Inflammatory macrophage treated with lipopolysaccharide for 1 hour (primary cell): ENCODE results near the gene FAM110A.
"Not testable (repeated sequence)": the region's sequence is repeated elsewhere in the genome, so short reads cannot be mapped to it uniquely, and the experiment has no call there.

Experiments used
- DNase-seq, 2 donors: peaks; one replicate each; pipeline ENCODE4 v3.0.0-alpha.2; 2020 to 2022

The FAM110A gene

DNA sequence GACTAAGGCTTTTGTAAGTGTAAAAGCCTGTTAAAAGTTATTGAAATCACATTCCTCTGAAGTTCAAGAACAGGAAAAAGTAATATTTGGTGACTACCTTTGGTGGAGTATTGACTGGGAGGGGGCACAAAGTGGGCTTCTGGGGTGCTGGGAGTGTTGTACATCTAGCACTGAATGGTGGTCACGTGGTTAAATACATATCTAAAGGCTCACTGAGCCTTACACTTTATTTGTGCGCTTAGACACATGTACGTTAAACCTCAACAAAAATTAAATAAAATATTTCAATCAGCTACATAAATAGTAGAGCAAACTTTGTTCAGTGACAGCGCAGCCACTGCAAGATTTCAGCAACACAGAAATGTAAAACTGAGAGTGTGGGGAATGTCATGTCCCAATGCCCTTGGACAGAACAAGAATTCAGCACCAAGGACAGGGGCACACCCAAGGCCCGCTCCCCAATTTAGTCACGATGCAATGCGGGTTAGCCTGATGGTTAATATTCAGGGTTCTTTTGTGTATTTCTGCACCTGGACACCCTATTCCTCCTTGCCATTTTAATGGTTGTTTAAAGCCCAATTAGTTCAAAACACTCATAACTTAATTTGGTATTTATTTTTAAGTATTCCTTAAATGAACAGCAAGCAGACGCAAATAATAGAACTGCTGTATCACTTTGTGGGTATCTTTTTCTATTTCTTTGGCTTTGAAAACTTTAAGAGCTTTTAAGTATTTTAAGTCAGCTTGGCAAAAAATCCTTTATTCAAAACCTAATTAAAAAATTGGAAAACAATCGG lies 45.2 kb downstream of the FAM110A start:
- DNase-seq = no peak

DNA sequence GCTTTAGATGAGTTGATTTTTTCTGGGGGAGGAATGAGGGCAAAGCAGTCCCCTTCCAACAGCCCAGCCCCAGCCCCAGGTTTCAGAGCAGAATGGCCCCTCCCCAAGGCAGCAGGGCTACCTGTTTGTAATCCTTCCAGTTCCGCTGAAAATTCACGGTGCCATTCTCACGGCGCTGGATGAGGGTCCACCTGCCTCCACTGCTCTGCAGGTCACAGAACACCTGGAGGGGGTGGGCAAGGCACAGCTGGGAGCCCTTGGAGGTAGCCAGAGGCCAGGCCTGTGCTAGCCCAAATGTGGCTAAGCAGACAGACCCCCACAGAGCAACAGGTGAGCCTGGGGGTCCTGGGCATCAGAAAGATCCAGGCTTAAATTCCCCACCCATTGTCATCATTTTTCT lies 46.1 kb downstream of the FAM110A start:
- no peak for DNase-seq

DNA sequence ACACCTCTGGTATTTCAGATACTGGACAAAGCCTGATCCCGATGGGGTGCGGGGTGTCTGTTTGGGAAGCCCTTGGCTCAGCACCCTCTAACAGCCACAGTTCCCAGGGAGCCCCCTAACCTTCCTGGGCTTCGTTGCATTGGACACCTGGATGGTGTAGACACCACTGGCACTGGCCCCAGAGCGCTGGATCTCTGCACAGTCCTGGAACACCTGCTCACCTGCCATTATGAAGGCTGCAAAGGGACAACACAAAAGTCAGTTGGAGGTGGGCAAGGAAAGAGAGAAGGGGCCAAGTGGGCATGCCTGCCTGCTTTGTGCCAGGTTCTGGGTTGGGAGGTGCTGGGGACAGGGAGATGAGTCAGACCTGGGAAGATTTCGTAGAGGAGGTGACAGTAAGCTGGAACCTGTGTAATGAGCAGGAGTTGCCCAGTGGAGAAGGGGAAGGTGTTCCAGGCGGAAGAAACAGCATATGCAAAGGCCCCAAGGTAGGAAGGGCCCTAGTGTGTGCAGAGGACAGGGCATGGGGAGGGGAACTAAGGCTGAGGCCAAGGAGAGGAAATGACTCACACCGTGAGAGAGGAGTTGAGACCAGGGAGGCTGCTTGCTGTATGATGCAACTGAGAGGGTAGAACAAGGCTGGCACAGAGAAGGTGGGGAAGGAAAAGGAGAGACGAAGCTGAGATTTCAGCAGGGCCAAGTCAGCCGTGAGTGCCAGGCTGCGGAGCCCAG lies 47.7 kb downstream of the FAM110A start:
- DNase-seq = peak; percentile 69 to 71

DNA sequence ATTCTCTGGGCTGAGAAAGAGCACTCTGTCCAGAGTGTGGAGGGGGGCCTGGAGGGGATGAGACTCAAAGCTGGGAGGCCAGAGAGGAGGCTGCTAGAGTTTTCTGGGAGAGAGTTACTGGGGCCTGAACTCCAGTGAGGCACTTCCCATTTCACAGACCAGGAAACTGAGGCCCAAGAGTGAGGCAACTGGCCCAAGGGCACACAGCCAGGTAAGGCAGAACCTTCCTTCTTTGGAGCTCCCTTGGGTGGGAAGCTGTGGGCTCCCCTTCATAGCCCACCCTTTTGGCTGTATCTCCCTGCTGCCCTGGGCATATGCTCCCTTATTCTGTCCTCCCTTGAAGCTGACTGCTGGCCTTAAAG lies 48.2 kb downstream of the FAM110A start:
- DNase-seq = no peak

DNA sequence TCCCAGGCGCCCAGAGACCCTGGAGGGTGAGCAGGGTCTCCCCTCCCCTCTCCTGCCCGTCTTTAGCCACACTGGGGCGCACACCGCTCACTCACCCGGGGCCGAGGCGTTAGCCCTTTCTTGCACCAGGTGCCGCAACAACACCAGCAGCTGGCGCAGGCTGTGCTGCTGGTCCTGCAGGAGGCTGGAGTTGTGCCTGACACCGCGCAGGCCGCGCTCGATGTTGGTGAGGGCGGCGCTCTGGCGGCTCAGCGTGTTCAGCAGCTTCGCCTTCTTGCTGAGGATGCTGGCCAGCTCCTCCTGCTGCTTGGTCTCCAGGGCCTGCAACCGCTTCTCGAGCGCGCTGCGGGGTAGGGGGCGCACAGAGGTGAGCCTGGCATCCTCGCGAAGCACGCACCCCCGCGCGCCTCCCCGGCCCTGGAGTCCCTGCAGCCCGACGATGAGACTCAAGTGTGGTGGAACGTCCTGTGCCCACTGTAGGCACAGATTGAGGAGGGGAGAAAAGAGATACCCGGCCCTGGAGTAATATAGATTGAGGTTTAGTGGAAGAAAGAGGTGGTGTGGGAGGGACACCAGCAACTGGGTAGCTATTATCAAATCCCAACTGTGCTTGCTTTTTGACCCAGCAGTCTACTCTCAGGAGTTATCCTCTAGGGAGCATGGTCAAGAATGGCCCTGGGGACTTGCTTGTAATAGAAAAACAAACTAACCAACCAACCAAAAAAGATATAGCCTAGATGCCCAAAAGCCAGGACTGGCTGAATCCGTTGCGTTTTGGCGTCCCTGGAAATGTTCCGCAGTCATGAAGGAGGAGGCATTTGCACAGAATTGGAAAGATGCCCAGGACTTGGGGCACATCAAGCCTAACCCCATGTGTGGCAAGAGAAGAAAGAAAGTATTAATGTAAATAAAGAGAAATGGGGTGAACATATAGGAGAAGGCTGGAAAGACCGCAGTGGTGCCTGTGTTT lies 51.8 kb downstream of the FAM110A start:
- DNase-seq = no peak

DNA sequence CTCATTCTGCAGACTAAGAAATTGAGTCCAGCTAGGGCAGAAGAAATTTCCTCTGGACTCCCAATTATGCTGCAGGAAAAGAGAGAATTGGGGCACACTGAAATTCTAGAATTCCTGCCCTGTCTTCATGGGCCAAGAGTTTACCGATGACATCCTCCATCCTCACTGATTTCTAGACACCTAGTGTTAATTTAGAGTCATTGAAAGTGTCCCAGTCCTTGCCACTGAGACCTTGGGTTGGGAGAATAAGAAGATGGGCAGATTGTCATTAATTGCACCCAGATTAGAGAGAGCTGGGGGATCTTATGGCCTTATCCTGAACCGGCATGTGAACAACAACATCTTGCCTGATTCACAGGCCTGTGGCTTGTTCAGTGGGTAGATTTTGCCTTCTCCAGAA lies 53.6 kb downstream of the FAM110A start:
- no peak for DNase-seq

DNA sequence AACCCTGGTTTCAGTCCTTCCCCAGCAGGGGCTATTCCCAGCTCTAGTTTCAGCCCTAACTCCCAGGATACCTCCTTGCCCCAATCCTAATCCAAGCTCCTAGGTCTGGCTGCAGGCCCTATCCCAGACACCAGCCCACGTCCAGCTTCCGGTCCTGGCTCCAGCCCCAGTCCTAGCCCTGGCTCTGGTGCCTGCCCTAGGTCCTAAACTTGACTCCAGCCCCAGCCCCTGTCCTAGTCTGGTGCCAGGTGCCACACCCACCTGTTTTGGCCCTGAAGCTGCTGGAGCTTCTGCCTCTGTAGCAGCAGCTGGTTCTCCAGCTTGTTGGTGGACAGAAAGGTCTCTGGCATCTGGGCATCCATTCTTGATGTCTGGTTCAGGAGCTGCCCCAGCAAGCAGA lies 54.5 kb downstream of the FAM110A start:
- DNase-seq = no peak

DNA sequence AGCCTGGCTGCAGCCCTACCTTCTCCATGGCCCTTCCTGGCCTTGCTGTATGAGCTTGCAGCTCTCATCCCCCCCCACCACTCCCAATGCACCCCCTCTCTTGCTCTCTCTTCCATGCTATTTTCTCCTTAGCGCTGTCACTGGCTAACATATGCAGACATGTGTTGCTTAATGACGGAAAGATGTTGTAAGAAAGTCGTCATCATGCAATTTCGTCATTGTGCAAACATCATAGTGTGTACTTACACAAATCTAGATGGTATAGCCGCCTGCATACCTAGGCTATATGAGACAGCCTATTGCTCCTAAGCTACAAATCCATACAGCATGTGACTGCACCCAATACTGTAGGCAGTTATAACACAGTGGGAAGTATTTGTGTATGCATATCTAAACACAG lies 55.6 kb downstream of the FAM110A start:
- peak; percentile 36 to 76 for DNase-seq

DNA sequence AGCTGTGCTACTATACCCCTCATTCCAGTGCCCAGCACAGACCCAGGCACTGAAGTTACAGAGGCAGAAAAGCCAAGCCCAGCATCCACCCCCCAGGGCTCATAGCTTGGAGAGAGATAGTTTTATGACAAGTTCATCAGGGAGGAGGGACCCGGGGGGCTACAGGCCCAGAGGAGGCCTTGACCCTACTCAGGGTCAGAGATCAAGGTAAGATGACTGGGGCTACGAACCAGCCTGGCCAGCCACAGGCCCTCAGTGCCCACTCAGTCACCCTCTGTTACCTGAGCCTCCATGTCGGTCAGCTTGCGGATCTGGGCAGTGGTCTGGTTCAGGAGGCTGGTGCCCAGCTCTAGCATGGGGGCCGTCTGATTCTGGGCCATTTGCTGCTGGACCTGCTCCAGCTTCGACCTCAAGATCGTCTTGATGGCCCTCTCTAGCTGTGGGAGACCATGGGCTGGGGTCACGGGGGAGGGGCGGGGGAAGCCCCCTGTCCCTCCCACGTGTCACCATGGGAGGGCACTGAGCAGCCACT lies 56.5 kb downstream of the FAM110A start:
- no peak for DNase-seq

DNA sequence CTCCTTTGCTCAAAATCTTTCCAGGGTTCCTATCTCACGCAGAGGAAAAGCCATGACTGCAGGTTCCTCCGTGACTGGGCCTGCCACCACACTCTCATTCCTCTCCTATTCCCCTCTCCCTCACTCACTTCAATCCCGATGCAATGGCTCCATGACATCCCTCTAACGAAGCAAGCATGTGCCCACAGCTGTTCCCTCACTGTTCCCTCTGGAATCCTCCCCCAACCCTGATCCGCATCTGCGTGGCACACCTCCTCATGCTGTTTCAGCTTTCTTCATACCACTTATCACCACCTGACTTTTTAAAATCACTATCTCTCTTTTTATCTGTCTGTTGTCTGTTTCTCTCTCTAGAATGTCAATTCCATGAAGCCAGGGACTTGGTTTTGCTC lies 57.1 kb downstream of the FAM110A start:
- no peak for DNase-seq

DNA sequence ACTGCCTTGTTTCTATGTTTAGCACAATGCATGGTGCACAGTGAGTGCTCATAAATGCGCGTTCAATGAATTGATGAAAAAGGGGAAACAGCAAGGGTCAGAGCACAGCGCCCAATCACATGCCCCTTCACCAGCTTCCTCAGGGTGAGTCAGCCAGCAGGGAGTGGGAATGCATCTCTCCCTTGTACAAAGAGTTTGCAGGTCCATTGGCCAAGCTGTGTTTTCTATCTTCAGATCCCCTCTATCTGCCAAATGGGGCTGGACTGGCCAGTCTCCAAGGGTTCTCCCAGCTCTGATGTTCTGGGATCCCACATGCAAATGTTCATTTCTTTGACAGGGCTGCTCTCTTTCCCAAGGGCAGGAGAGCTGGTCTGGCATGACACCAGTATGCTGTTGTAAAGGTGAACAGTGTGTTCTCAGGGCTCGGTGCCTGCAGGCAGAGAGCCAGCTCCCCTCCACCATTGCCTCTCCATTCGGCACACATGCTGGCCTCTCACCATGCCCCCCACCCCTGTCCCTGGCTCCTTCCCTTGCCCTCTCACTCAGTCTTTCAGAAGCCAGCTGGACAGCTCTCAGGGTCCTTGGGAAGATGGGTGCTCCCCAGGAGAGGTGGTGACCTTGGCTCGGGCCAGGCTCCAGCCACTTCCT lies 57.7 kb downstream of the FAM110A start:
- peak; percentile 41 to 53 for DNase-seq

DNA sequence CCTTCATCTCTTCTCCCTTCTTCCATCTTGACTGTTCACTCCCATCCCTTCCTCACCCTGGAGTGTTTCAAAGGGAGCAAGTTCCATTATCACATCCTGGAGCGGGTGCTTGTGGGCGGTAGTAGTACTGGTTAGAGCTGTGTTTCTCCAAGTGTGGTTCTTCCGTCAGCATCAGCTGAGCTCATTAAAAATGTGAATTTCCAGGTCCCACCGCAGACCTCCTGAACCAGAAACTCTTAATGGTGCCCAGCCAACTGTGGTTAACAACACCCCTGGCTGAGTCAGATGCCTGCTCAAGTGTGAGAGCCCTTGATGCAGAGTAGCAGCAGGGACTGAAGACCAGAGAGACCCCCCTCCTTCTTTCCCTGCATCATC lies 58.2 kb downstream of the FAM110A start:
- DNase-seq = peak in 1 of 2 donors; percentile 22

DNA sequence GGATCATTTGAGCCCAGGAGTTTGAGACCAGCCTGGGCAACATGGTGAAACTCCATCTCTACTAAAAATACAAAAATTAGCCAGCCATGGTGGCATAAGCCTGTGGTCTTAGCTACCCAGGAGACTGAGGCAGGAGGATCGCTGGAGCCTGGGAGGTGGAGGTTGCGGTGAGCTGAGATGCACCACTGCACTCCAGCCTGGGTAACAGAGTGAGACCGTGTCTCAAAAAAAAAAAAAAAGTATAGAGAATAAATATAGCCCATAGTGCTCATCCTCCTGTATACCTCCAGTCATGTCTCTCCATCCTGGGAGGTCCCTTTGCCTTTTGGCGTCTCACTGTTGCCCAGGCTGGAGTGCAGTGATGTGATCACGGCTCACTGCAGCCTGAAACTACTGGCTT lies 58.9 kb downstream of the FAM110A start:
- not testable (repeated sequence) for DNase-seq
